GM23338 (cell line): Measurements from ENCODE around the gene ARL2BP. TPM values are rescaled to one million over a fixed set of nuclear protein-coding genes. Genes with fewer than 3 reads are reported as not detected.
A peak's percentile ranks its signal among the peaks of the same experiment; 100 is the strongest.

ENCODE experiments used
- ATAC-seq: fragments of 200-7000 bp; cut with Tn5 transposase; 3 replicates; pipeline ENCODE4 v1.9.1; 2020
- DNase-seq: peaks from one replicate; pipeline ENCODE4 v3.0.0-alpha.2; 2015; ENCODE audit warnings: low spot score
- H2AFZ ChIP-seq: fragments of 200-600 bp; sonication (generic); 2 replicates; pipeline ENCODE4 v1.8.0; 2016; ENCODE audit warnings: antibody characterized with exemption, mild to moderate bottlenecking, moderate library complexity
- H3F3A ChIP-seq: fragments of 200-600 bp; sonication (generic); replicated peaks from 2 replicates; pipeline ENCODE4 v1.8.0; 2017; ENCODE audit warnings: antibody characterized with exemption, mixed run types, low read depth
- H3K27ac ChIP-seq: fragments of 200-600 bp; sonication (generic); 2 replicates; pipeline ENCODE4 v1.6.1; 2016; ENCODE audit warnings: low read depth
- H3K27me3 ChIP-seq: fragments of 200-600 bp; sonication (generic); 2 replicates; pipeline ENCODE4 v1.8.0; 2016; ENCODE audit warnings: mild to moderate bottlenecking, mixed run types, moderate library complexity; ENCODE audit not compliant: insufficient read depth
- H3K36me3 ChIP-seq: fragments of 200-600 bp; sonication (generic); 2 replicates; pipeline ENCODE4 v1.8.0; 2016; ENCODE audit warnings: mild to moderate bottlenecking; ENCODE audit not compliant: insufficient read depth
- H3K4me1 ChIP-seq: fragments of 200-600 bp; sonication (generic); 2 replicates; pipeline ENCODE4 v1.8.0; 2016; ENCODE audit warnings: mild to moderate bottlenecking, moderate library complexity; ENCODE audit not compliant: insufficient read depth
- H3K4me2 ChIP-seq: fragments of 200-600 bp; sonication (generic); 2 replicates; pipeline ENCODE4 v1.7.1; 2017; ENCODE audit warnings: mixed run types
- H3K4me3 ChIP-seq: fragments of 200-600 bp; sonication (generic); 2 replicates; pipeline ENCODE4 v1.6.1; 2016; ENCODE audit warnings: mixed run types
- H3K79me2 ChIP-seq: fragments of 200-600 bp; sonication (generic); replicated peaks from 2 replicates; pipeline ENCODE4 v1.8.0; 2017; ENCODE audit warnings: mild to moderate bottlenecking; ENCODE audit not compliant: insufficient read depth
- H3K9me2 ChIP-seq: fragments of 200-600 bp; sonication (generic); 2 replicates; pipeline ENCODE4 v1.8.0; 2017; ENCODE audit not compliant: insufficient read depth
- H4K20me1 ChIP-seq: fragments of 200-600 bp; sonication (generic); replicated peaks from 2 replicates; pipeline ENCODE4 v1.8.0; 2017; ENCODE audit warnings: mild to moderate bottlenecking; ENCODE audit not compliant: insufficient read depth
- H3K27ac Mint-ChIP-seq: 2 replicates; pipeline ENCODE4 v1.8.0; 2020; ENCODE audit warnings: inconsistent platforms, mild to moderate bottlenecking, moderate library complexity, mixed read lengths
- H3K27me3 Mint-ChIP-seq: 3 replicates; pipeline ENCODE4 v1.8.0; 2022; ENCODE audit warnings: low read depth, mild to moderate bottlenecking, moderate library complexity, mixed read lengths, inconsistent platforms; ENCODE audit not compliant: insufficient read depth, poor library complexity
- H3K36me3 Mint-ChIP-seq: 3 replicates; pipeline ENCODE4 v1.8.0; 2021; ENCODE audit warnings: low read depth, mild to moderate bottlenecking, inconsistent platforms, moderate library complexity, mixed read lengths
- H3K4me1 Mint-ChIP-seq: 3 replicates; pipeline ENCODE4 v1.8.0; 2020; ENCODE audit warnings: mild to moderate bottlenecking, inconsistent platforms, mixed read lengths
- H3K4me3 Mint-ChIP-seq: 3 replicates; pipeline ENCODE4 v1.8.0; 2021; ENCODE audit warnings: moderate library complexity, mild to moderate bottlenecking, inconsistent platforms, mixed read lengths
- H3K9me3 Mint-ChIP-seq: 3 replicates; pipeline ENCODE4 v1.8.0; 2020; ENCODE audit warnings: moderate library complexity, mild to moderate bottlenecking, inconsistent platforms, mixed read lengths
- CREB1 ChIP-seq: fragments of 250-450 bp; sonication (Bioruptor Pico); IDR thresholded peaks from 2 replicates; pipeline ENCODE4 v1.5.0; 2020; ENCODE audit warnings: low read depth, mild to moderate bottlenecking, moderate library complexity
- CTCF ChIP-seq, 2 experiments: fragments of 200-600 bp in 1 of 2; sonication (generic) in 1 of 2; conservative IDR thresholded peaks; 2 replicates each; pipeline versions ENCODE4 v1.5.1 to v1.6.1; 2016 to 2017; ENCODE audit warnings: antibody characterized with exemption in 2 of 2, low read depth in 2 of 2, mild to moderate bottlenecking in 2 of 2, moderate library complexity in 1 of 2
- ETS1 ChIP-seq: IDR thresholded peaks from 2 replicates; pipeline ENCODE4 v1.6.1; 2016; ENCODE audit warnings: antibody characterized with exemption
- EZH2 ChIP-seq: fragments of 200-600 bp; sonication (generic); IDR thresholded peaks from one replicate; pipeline ENCODE4 v1.8.0; 2017; ENCODE audit warnings: antibody characterized with exemption, mild to moderate bottlenecking, low read depth; ENCODE audit not compliant: unreplicated experiment
- EZH2phosphoT487 ChIP-seq: fragments of 200-600 bp; sonication (generic); IDR thresholded peaks from one replicate; pipeline ENCODE4 v1.8.1; 2018; ENCODE audit warnings: antibody characterized with exemption; ENCODE audit not compliant: unreplicated experiment
- JUNB ChIP-seq: IDR thresholded peaks from one replicate; pipeline ENCODE4 v1.6.1; 2016; ENCODE audit warnings: antibody characterized with exemption; ENCODE audit not compliant: unreplicated experiment
- POLR2AphosphoS5 ChIP-seq: IDR thresholded peaks from 2 replicates; pipeline ENCODE4 v1.6.1; 2016; ENCODE audit warnings: antibody characterized with exemption, low read depth
- STAT1 ChIP-seq: IDR thresholded peaks from one replicate; pipeline ENCODE4 v1.6.1; 2016; ENCODE audit warnings: antibody characterized with exemption; ENCODE audit not compliant: unreplicated experiment
- ZNF331 ChIP-seq: fragments of 250-450 bp; sonication (Bioruptor Pico); IDR thresholded peaks from 2 replicates; pipeline ENCODE4 v1.5.0; 2020; ENCODE audit warnings: low read depth, mild to moderate bottlenecking, moderate library complexity
- polyA plus RNA-seq: library from polyadenylated mRNA; unstranded; fragments of >200 nt; fragmentation: Nextera tagmentation; extraction: Ambion mirVana; gene quantifications from 2 replicates; pipeline ENCODE4 v1.2.1, GENCODE V29; 2016
- total RNA-seq: library from RNA; depleted of rRNA; stranded (reverse); fragments of >200 nt; shearing (Covaris generic); gene quantifications from 2 replicates; pipeline ENCODE4 v1.2.3, GENCODE V29; 2014
- TF ChIP-seq, protein P1 (sequence below): IDR thresholded peaks from one replicate; pipeline ENCODE4 v1.6.1; 2018; ENCODE audit warnings: antibody characterized with exemption; ENCODE audit not compliant: unreplicated experiment

Gene ARL2BP
- total and polyA plus RNA-seq, 2 experiments from 2014 or later: 10.3 to 13.4 TPM

DNA sequence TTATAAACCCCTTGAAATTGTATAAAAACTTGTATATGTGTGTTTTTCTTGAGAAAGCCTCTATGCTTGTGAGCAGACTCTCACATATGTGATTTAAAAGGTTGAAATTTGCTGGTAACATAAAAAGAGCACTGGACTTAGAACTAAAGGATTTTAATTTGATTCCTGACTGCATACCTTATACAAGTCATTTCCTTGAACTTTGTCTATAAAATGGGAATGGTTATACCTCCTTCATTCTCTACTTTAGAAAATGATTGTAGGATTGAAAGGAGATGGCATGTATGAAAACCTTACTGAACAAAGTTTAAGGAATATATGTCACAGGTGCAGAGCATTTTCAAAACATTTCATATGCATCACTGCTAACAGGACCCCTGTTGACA lies 10.4 kb upstream of the ARL2BP start (continued):
- TF ChIP-seq, protein P1, sequence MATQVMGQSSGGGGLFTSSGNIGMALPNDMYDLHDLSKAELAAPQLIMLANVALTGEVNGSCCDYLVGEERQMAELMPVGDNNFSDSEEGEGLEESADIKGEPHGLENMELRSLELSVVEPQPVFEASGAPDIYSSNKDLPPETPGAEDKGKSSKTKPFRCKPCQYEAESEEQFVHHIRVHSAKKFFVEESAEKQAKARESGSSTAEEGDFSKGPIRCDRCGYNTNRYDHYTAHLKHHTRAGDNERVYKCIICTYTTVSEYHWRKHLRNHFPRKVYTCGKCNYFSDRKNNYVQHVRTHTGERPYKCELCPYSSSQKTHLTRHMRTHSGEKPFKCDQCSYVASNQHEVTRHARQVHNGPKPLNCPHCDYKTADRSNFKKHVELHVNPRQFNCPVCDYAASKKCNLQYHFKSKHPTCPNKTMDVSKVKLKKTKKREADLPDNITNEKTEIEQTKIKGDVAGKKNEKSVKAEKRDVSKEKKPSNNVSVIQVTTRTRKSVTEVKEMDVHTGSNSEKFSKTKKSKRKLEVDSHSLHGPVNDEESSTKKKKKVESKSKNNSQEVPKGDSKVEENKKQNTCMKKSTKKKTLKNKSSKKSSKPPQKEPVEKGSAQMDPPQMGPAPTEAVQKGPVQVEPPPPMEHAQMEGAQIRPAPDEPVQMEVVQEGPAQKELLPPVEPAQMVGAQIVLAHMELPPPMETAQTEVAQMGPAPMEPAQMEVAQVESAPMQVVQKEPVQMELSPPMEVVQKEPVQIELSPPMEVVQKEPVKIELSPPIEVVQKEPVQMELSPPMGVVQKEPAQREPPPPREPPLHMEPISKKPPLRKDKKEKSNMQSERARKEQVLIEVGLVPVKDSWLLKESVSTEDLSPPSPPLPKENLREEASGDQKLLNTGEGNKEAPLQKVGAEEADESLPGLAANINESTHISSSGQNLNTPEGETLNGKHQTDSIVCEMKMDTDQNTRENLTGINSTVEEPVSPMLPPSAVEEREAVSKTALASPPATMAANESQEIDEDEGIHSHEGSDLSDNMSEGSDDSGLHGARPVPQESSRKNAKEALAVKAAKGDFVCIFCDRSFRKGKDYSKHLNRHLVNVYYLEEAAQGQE: no peak
- TF ChIP-seq JUNB: no peak
- TF ChIP-seq ZNF331 (CRISPR knock-in tag): no peak
- TF ChIP-seq CTCF (conservative IDR thresholded peaks at IDR 0.05; ENCODE audit: low read depth in 2 of 2): no peak
- TF ChIP-seq CREB1: no peak
- TF ChIP-seq EZH2phosphoT487: no peak
- TF ChIP-seq ETS1: no peak
- no peak for TF ChIP-seq POLR2AphosphoS5

GRCh38 chr16:57235128-57236021 lies 9.7 kb upstream of the ARL2BP start:
- H3K4me3 Mint-ChIP-seq: no peak overlapping the region
- Histone ChIP-seq H3F3A (no peaks in the 10 kb centered on the region), H3K4me3 (no peak overlapping the region), H3K9me2 (no peaks in the 10 kb centered on the region), H3K4me1 (no peaks in the 10 kb centered on the region), H4K20me1 (no peaks in the 10 kb centered on the region; the same call in 1 of the 2 replicates), H3K27ac (no peak overlapping the region), H3K4me2 (no peak overlapping the region), H3K36me3 (peaks cover 25% of the 10 kb centered on the region), H2AFZ (no peak overlapping the region), H3K27me3 (no peaks in the 10 kb centered on the region), H3K79me2 (no peaks in the 10 kb centered on the region)
- DNase-seq (no peak), ATAC-seq (no peak)
- H3K4me1 Mint-ChIP-seq: no peaks in the 10 kb centered on the region
- H3K9me3 Mint-ChIP-seq: no peaks in the 10 kb centered on the region
- H3K27me3 Mint-ChIP-seq: peaks cover 1% of the 10 kb centered on the region
- H3K27ac Mint-ChIP-seq: peak overlapping the region; percentile 78
- peaks cover 51% of the 10 kb centered on the region for H3K36me3 Mint-ChIP-seq
- TF ChIP-seq POLR2AphosphoS5: no peak
- no peak for TF ChIP-seq STAT1
- TF ChIP-seq EZH2phosphoT487: no peak
- TF ChIP-seq CREB1: no peak
- no peak for TF ChIP-seq JUNB
- TF ChIP-seq ETS1: no peak
- TF ChIP-seq CTCF (conservative IDR thresholded peaks at IDR 0.05; ENCODE audit: low read depth in 2 of 2): no peak
- no peak for TF ChIP-seq EZH2
